GM23338 (cell line): ENCODE results near the gene MOXD1.
"Not testable (repeated sequence)": the region's sequence is repeated elsewhere in the genome, so short reads cannot be mapped to it uniquely, and the experiment has no call there.

ENCODE experiments used
- CREB1 ChIP-seq: fragments of 250-450 bp; sonication (Bioruptor Pico); IDR thresholded peaks from 2 replicates; pipeline ENCODE4 v1.5.0; 2020; ENCODE audit warnings: low read depth, mild to moderate bottlenecking, moderate library complexity
- CTCF ChIP-seq, 2 experiments: fragments of 200-600 bp in 1 of 2; sonication (generic) in 1 of 2; conservative IDR thresholded peaks; 2 replicates each; pipeline versions ENCODE4 v1.5.1 to v1.6.1; 2016 to 2017; ENCODE audit warnings: antibody characterized with exemption in 2 of 2, low read depth in 2 of 2, mild to moderate bottlenecking in 2 of 2, moderate library complexity in 1 of 2
- EZH2phosphoT487 ChIP-seq: fragments of 200-600 bp; sonication (generic); IDR thresholded peaks from one replicate; pipeline ENCODE4 v1.8.1; 2018; ENCODE audit warnings: antibody characterized with exemption; ENCODE audit not compliant: unreplicated experiment
- NANOG ChIP-seq: IDR thresholded peaks from 2 replicates; pipeline ENCODE4 v1.6.1; 2016; ENCODE audit warnings: antibody characterized with exemption, borderline replicate concordance
- POLR2AphosphoS5 ChIP-seq: IDR thresholded peaks from 2 replicates; pipeline ENCODE4 v1.6.1; 2016; ENCODE audit warnings: antibody characterized with exemption, low read depth
- REST ChIP-seq: IDR thresholded peaks from one replicate; pipeline ENCODE4 v1.6.1; 2018; ENCODE audit warnings: antibody characterized with exemption; ENCODE audit not compliant: unreplicated experiment
- ZNF331 ChIP-seq: fragments of 250-450 bp; sonication (Bioruptor Pico); IDR thresholded peaks from 2 replicates; pipeline ENCODE4 v1.5.0; 2020; ENCODE audit warnings: low read depth, mild to moderate bottlenecking, moderate library complexity
- ZNF462 ChIP-seq: fragments of 250-450 bp; sonication (Bioruptor Pico); IDR thresholded peaks from 2 replicates; pipeline ENCODE4 v1.5.0; 2020; ENCODE audit warnings: mild to moderate bottlenecking, moderate library complexity

GRCh38 chr6:132351986-132352385 lies 49.3 kb downstream of the MOXD1 start:
- not testable (repeated sequence) for TF ChIP-seq CTCF (conservative IDR thresholded peaks at IDR 0.05; ENCODE audit: low read depth in 2 of 2); POLR2AphosphoS5; CREB1 (CRISPR knock-in tag); EZH2phosphoT487; REST; ZNF331 (CRISPR knock-in tag); NANOG; ZNF462 (CRISPR knock-in tag)
